Inflammatory macrophage treated with lipopolysaccharide for 4 hours (primary cell): ENCODE measurements around the gene AFF1.

ENCODE experiments used
- DNase-seq: peaks from one replicate; pipeline ENCODE4 v3.0.0-alpha.2; 2020

Gene AFF1

DNA sequence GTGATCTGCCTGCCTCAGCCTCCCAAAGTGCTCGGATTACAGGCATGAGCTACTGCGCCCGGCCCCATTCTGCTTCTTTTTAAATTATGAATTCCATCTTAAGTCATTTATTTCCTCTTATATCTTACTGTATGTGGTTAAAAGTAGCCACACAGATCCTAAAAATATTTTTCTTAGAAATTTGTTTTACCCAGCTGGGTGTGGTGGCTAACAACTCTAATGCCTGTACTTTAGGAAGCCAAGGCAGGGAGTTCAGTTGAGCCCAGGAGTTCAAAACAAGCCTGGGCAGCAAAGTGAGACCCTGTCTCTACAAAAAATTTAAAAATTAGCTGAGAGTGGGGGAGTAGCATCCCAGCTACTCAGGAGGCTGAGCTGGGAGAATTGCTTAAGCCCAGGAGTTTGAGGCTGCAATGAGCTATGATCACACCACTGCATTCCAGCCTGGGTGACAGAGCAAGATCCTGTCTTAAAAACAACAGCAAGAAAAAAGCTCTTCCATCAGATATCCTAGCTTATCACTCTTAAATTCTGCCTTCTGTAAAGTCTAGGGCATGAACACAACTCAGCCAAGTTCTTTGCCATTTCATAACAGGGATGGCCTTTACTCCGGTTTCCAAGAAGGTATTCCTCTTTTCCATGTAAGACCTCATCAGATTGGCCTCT, 15.1 kb upstream of the AFF1 start:
- DNase-seq = no peak

- peak; percentile 39 for DNase-seq
These were observed 13.1 kb upstream of the AFF1 start for GRCh38 chr4:86921608-86922252.

DNA sequence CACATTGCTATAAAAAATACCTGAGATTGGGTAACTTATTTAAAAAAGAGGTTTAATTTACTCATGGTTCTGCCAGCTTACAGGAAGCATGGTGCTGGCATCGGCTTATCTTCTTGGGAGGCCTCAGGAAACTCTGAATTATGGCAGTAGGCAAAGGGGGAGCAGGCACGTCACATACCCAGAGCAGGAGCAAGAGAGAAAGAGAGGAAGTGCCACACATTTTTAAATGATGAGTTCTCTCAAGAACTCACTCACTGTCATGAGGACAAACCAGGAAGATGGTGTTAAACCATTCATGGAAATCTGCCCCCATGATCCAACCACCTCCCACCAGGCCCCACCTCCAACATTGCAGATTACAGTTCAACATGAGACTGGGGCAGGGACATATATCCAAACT, 10.0 kb upstream of the AFF1 start:
- DNase-seq = peak; percentile 73

DNA sequence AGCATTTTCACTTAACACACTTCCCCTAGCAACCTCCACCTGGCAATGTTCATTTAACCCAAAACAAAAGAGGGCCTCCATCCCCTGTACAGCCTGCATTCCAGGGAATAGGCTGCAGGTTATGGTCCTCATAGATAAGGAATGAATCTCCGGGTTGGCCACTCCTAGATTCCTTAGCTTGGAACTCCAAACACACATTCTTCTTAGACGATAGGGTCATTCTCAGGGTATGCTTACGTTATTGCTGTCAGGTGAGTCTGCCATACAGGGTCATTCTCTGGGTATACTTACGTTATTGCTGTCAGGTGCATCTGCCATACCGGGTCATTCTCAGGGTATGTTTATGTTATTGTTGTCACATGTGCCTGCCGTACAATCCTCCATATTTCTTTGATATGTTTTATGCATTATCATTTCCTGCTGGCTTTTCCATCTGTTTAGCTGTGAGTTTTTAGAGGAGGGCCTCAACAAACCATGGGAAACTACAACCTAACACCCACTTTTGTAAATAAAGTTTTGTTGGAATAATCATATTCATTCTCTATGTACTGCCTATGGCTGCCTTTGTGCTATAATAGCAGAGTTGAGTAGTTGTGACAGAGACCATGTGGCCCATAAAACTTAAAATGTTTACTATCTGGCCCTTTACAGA, 8.2 kb upstream of the AFF1 start:
- DNase-seq = no peak

DNA sequence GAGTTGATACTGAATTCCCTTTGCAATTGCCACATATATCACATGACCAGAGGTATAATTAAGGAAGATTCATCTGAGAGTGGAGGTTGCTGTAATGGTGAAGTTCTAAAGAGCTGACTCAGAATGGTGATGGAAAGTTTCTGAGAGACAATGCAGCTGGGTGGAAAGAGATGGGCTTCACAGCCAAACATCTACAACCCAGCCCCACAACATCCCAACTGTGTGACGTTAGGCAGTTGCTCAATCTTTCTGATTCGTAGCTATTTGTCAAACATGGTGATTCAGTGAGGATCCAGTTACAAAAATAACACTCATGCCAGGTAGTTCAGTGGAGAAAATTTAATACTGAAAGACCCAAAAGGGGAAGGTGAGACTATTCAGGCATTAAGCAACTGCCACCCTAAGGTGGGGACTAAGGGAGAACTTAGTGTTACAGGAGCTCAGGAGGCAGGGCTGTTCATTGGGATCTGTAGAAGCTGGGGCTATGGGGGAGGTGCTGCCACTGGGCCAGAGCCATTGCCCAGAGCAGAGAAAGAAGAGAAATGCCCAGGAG, 6.9 kb upstream of the AFF1 start:
- peak; percentile 81 for DNase-seq

GRCh38 chr4:86928400-86929255, 6.2 kb upstream of the AFF1 start:
- peak; percentile 30 for DNase-seq

GRCh38 chr4:86934147-86934770, 552 bp upstream of the AFF1 start:
- DNase-seq = no peak

- no peak for DNase-seq
These were observed 698 bp downstream of the AFF1 start for GRCh38 chr4:86935566-86935852.

DNA sequence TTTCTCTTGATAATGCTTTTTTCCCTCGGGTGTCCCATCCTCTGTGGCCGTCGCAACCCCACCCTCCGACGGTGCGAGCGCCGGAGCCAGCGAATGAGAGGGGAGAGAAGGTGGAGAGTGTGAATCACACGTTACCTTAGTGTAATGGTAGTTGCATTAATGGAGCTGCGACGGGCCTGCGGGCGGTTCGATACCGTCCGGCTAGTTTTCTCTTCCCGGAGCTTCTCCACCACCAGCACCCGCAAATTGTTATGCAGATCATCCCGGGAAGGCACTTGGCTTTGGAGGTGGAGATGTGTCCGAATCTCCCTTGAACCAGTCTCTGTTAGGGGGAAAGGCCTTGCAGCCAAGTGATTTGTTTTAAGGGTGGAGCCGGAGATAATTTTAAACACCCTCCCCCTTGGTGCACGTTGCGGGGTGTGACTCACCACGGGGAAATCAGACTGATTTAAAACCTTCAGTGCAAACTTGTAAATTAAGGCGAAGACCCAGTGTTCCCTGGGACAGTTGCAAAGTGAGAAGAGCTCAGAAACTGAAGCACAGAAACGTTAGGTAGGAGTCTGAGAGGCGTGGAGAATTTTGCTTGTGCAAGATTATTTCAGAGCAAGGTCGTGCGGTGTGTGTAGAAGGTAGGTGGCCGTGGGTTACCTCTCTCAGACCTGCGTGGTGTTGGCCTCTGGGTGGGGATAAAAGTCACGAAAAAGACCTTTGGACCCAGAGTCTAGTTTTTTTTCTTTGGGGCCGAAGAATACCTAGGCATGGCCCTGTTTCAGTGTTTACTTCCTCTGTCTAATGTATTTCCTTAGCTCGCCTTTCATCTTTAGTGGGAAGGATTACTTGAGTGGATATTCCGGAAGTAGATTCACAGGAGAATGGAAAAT, 1.3 kb downstream of the AFF1 start:
- DNase-seq = peak; percentile 81

- peak; percentile 84 for DNase-seq
These were observed 4.1 kb downstream of the AFF1 start for GRCh38 chr4:86938771-86939520.

GRCh38 chr4:86939729-86940575, 5.1 kb downstream of the AFF1 start:
- DNase-seq = peak; percentile 54

- no peak for DNase-seq
These were observed 6.2 kb downstream of the AFF1 start for GRCh38 chr4:86940920-86941460.

DNA sequence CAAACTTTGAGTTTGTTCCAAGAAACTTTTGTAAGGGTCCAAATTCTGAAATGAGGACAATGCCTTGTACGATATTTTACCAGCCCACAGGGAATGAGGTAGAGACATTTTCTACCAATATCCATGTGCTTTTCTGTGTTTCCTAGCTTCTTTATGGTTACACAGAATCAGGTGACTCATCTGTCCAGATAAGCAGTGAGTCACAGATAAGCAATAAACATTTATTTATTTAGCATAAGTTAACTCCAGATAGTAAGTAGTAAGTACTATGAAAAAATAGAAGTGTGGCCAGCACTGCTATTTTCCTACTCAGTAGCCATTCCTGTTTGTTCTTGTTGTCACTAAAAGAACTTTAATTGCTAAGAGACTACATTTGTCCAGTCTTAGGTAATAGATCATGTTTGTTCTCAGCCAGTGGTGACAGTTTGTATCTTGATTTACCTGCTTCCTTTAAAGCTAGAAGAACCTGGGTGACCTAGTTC, 7.4 kb downstream of the AFF1 start:
- peak; percentile 33 for DNase-seq

DNA sequence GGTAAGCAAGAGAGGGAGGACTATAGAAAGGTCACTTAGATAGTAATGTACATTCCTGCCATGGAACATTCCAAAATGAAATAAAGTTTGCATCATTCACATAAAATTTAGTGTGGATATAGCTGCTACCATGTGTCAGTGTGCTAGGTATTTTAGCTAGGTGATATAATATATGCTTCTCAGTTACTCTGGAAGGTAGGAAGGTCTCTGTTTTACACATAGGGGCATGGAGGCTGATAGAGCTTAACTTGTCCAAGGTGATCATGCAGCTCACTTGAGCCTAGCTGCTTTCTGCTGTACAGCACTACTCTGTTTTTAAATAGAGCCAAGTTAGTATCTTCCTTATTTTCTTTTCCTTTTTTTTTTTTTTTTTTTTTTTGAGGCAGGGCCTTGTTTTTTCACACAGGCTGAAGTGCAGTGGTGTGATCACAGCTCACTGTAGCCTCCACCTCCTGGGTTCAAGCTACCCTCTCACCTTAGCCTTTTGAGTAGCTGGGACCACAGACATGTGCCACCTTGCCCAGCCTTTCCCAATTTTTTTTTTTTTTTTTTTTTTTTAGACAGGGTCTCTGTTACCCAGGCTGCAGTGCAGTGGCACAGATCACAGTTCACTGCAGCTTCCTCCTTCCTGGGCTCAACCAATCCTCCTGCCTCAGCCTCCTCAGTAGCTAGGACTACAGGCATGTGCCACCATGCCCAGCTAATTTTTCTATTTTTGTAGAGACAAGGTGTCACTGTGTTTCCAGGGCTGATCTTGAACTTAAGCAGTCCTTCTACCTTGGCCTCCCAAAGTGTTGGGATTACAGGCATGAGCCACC, 10.4 kb downstream of the AFF1 start:
- no peak for DNase-seq

DNA sequence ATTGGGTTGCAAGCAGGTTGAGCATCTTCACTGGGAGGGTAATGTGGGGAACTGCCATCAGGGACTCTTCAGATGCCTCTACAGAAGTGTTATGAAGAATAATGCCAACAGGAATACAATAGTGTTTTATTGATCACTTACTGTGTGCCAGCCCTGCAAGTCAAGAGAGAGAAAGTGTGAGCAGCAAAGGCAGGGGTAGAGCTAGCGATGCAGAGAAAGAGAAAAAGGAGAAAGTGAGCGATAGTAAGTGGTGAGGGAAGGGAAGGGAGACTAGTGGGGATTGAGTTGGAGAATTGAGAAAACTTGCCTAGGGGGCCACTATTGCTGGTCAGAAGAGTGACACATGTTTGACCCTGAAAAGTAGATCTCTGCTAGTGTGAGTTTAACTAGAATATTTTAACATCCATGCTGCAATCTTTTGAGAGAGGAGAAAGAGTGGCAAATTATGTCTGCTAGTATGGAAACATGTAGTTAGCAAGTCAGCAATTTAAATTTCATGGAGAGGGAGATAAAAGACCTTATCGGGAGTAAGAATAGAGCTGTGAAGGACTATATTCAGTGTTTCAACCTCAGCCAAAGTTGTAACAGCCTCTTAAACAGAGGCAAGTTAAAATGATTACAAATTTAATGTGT, 12.2 kb downstream of the AFF1 start:
- DNase-seq = no peak

DNA sequence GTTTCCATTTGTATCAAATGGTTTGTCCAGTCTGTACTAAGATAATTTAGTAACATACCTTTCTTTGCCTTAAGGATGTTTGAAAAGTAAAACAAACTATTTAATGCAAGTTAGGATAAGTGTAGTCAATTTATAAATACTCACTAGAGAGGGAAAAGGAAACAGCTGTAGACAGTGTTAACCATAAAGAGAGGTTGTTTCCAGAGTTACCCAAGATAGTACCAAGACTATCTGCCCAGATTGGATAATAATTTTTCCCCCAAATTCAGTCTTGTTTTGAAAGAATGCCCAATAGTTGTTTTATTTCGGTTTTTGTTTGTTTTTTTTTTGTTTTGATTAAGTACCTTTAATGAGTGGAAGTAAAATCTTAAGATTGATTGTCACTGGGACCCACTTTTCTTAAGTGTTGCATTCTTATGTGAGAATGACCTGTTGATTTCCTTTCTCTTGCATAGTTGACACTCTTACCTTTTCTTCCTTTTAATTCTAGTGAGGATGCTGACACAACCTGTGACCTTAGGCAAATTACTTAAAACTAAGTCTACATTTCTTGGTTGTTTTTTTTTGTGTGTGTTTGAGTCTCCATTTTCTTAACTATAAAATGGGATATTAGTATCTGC, 12.8 kb downstream of the AFF1 start:
- no peak for DNase-seq

- DNase-seq = no peak
These were observed 13.5 kb downstream of the AFF1 start for GRCh38 chr4:86948276-86948675.
